ENCODE data around the gene CBLB. TPM values are rescaled to one million over a fixed set of nuclear protein-coding genes. Genes with fewer than 3 reads are reported as not detected.
A peak's percentile ranks its signal among the peaks of the same experiment; 100 is the strongest.

The CBLB gene
- total RNA-seq, 5 donors from 2014 or later (not counting 1 experiment from before 2014, with no cell fraction given), result 81.3 to 120 (median 99.6) TPM

- no peak for DNase-seq
- ATAC-seq (replicated peaks in 1 of 4), result no peak
- CTCF ChIA-PET, result interaction anchor here in 1 of 2 donors (0.9 kb wide), 1 partner anchor 13 kb away, joined by 3 read pairs; no protein-coding TSS in a partner anchor
- no peaks in the 10 kb centered on the region for H3K9me3 Mint-ChIP-seq
- WGBS (ENCODE audit: insufficient coverage), result 89% methylated on average over 1 of the region's 3 CpGs
- POLR2A ChIA-PET, result interaction anchor here in 1 of 2 donors (0.9 kb wide), 1 partner anchor 21 kb away, joined by 3 read pairs; no protein-coding TSS in a partner anchor
- peak overlapping the region; percentile 71 to 89 for H3K27ac Mint-ChIP-seq
- Histone ChIP-seq H3K4me3 (ENCODE audit: control insufficient read depth in 1 of 2, extremely low read depth in 1 of 2, low read length in 1 of 2) (no peak overlapping the region), H3K27me3 (replicated peaks in 1 of 2; ENCODE audit: control insufficient read depth in 2 of 2, extremely low read depth in 1 of 2, insufficient read depth in 2 of 2, low read length in 1 of 2) (no peaks in the 10 kb centered on the region), H3K36me3 (ENCODE audit: control insufficient read depth in 2 of 2, extremely low read depth in 1 of 2, insufficient read depth in 1 of 2, low read length in 1 of 2) (peaks cover 0 to 9% of the 10 kb centered on the region in 2 donors), H3K4me1 (ENCODE audit: control insufficient read depth in 1 of 2, extremely low read depth in 1 of 2, insufficient read depth in 2 of 2, low read length in 2 of 2) (peaks cover 12 to 28% of the 10 kb centered on the region in 2 experiments), H3K9me3 (no peaks in the 10 kb centered on the region), H3K27ac (ENCODE audit: low read length) (no peak overlapping the region)
- peaks cover 52% of the 10 kb centered on the region for H3K36me3 Mint-ChIP-seq
- peaks cover 82 to 87% (median 85%) of the 10 kb centered on the region in 3 donors for H3K4me1 Mint-ChIP-seq
- H3K27me3 Mint-ChIP-seq, result no peaks in the 10 kb centered on the region
- H3K4me3 Mint-ChIP-seq, result peak overlapping the region in 1 of 3 donors; percentile 16
Observed at GRCh38 chr3:105834768-105835167, 34.0 kb downstream of the CBLB start.

GRCh38 chr3:105832644-105833043 lies 36.2 kb downstream of the CBLB start:
- H3K27ac ChIP-seq (ENCODE audit: low read length), result peak overlapping the region; percentile 30
- Mint-ChIP-seq H3K4me1 (peaks cover 81 to 88% (median 83%) of the 10 kb centered on the region in 3 donors), H3K27ac (peak overlapping the region; percentile 63 to 76), H3K4me3 (peak overlapping the region; percentile 2 to 44 (median 7)), H3K9me3 (no peaks in the 10 kb centered on the region), H3K27me3 (no peaks in the 10 kb centered on the region), H3K36me3 (peaks cover 38% of the 10 kb centered on the region)
- CTCF ChIA-PET, result interaction anchor here (0.7 to 0.9 kb wide), 2 partner anchors 19 to 68 kb away, joined by 3 to 4 read pairs; no protein-coding TSS in a partner anchor
- H3K4me1 ChIP-seq (ENCODE audit: control insufficient read depth in 1 of 2, extremely low read depth in 1 of 2, insufficient read depth in 2 of 2, low read length in 2 of 2), result peaks cover 18 to 34% of the 10 kb centered on the region in 2 experiments
- ATAC-seq (replicated peaks in 1 of 4) (no peak), DNase-seq (no peak)
- no peaks in the 10 kb centered on the region for H3K36me3 ChIP-seq (ENCODE audit: control insufficient read depth in 2 of 2, extremely low read depth in 1 of 2, insufficient read depth in 1 of 2, low read length in 1 of 2)
- H3K4me3 ChIP-seq (ENCODE audit: control insufficient read depth in 1 of 2, extremely low read depth in 1 of 2, low read length in 1 of 2), result no peak overlapping the region
- WGBS (ENCODE audit: insufficient coverage), result 17% methylated on average over 3 of the region's 4 CpGs
- no peaks in the 10 kb centered on the region for H3K27me3 ChIP-seq (replicated peaks in 1 of 2; ENCODE audit: control insufficient read depth in 2 of 2, extremely low read depth in 1 of 2, insufficient read depth in 2 of 2, low read length in 1 of 2)
- POLR2A ChIA-PET, result no interaction called here
- no peaks in the 10 kb centered on the region for H3K9me3 ChIP-seq

- Histone ChIP-seq H3K27ac (ENCODE audit: low read length) (peak overlapping the region; percentile 65), H3K4me3 (ENCODE audit: control insufficient read depth in 1 of 2, extremely low read depth in 1 of 2, low read length in 1 of 2) (no peak overlapping the region), H3K36me3 (ENCODE audit: control insufficient read depth in 2 of 2, extremely low read depth in 1 of 2, insufficient read depth in 1 of 2, low read length in 1 of 2) (no peaks in the 10 kb centered on the region), H3K9me3 (no peaks in the 10 kb centered on the region), H3K27me3 (replicated peaks in 1 of 2; ENCODE audit: control insufficient read depth in 2 of 2, extremely low read depth in 1 of 2, insufficient read depth in 2 of 2, low read length in 1 of 2) (no peaks in the 10 kb centered on the region), H3K4me1 (ENCODE audit: control insufficient read depth in 1 of 2, extremely low read depth in 1 of 2, insufficient read depth in 2 of 2, low read length in 2 of 2) (peaks cover 21 to 34% of the 10 kb centered on the region in 2 experiments)
- Mint-ChIP-seq H3K27ac (peak overlapping the region; percentile 46 to 81), H3K9me3 (no peaks in the 10 kb centered on the region), H3K36me3 (peaks cover 45% of the 10 kb centered on the region), H3K4me1 (peaks cover 80 to 85% (median 81%) of the 10 kb centered on the region in 3 donors), H3K4me3 (peak overlapping the region; percentile 5 to 54 (median 53)), H3K27me3 (no peaks in the 10 kb centered on the region)
- ChIA-PET POLR2A (interaction anchor here in 1 of 2 donors (1.1 kb wide), 1 partner anchor 30 kb away, joined by 3 read pairs; no protein-coding TSS in a partner anchor), CTCF (interaction anchor here in 1 of 2 donors (0.6 kb wide), 1 partner anchor 27 kb away, joined by 3 read pairs; no protein-coding TSS in a partner anchor)
- no peak for ATAC-seq (replicated peaks in 1 of 4)
- no peak for DNase-seq
- WGBS (ENCODE audit: insufficient coverage), result no CpG with 5 or more reads among the region's 2 CpGs
Observed at GRCh38 chr3:105830836-105831235, 38.0 kb downstream of the CBLB start.

GRCh38 chr3:105829871-105830622 lies 38.8 kb downstream of the CBLB start:
- H3K4me1 ChIP-seq (ENCODE audit: control insufficient read depth in 1 of 2, extremely low read depth in 1 of 2, insufficient read depth in 2 of 2, low read length in 2 of 2), result peaks cover 21 to 34% of the 10 kb centered on the region in 2 experiments
- H3K9me3 ChIP-seq, result no peaks in the 10 kb centered on the region
- H3K27me3 Mint-ChIP-seq, result no peaks in the 10 kb centered on the region
- H3K4me3 ChIP-seq (ENCODE audit: control insufficient read depth in 1 of 2, extremely low read depth in 1 of 2, low read length in 1 of 2), result no peak overlapping the region
- no peaks in the 10 kb centered on the region for H3K27me3 ChIP-seq (replicated peaks in 1 of 2; ENCODE audit: control insufficient read depth in 2 of 2, extremely low read depth in 1 of 2, insufficient read depth in 2 of 2, low read length in 1 of 2)
- DNase-seq (peak in 2 of 35 experiments; percentile 13 to 60), ATAC-seq (replicated peaks in 1 of 4) (peak; percentile 60 to 88 (median 74))
- peaks cover 79 to 83% (median 80%) of the 10 kb centered on the region in 3 donors for H3K4me1 Mint-ChIP-seq
- no peaks in the 10 kb centered on the region for H3K9me3 Mint-ChIP-seq
- CTCF ChIA-PET, result interaction anchor here (0.6 to 1.2 kb wide), 3 partner anchors 14 to 533 kb away, joined by 3 to 5 read pairs (median 4); no protein-coding TSS in a partner anchor
- H3K27ac ChIP-seq (ENCODE audit: low read length), result peak overlapping the region; percentile 65
- peak overlapping the region; percentile 44 to 64 for H3K27ac Mint-ChIP-seq
- WGBS (ENCODE audit: insufficient coverage), result no CpG with 5 or more reads among the region's 4 CpGs
- peak overlapping the region in 1 of 3 donors; percentile 54 for H3K4me3 Mint-ChIP-seq
- peaks cover 44% of the 10 kb centered on the region for H3K36me3 Mint-ChIP-seq
- POLR2A ChIA-PET, result interaction anchor here in 1 of 2 donors (1.1 to 1.7 kb wide), 2 partner anchors 31 to 37 kb away, joined by 3 to 5 read pairs; no protein-coding TSS in a partner anchor
- H3K36me3 ChIP-seq (ENCODE audit: control insufficient read depth in 2 of 2, extremely low read depth in 1 of 2, insufficient read depth in 1 of 2, low read length in 1 of 2), result peaks cover 0 to 1% of the 10 kb centered on the region in 2 donors

- ChIA-PET POLR2A (interaction anchor here in 1 of 2 donors (0.6 to 1.7 kb wide), 7 partner anchors 15 to 48 kb away, joined by 3 to 5 read pairs (median 3); no protein-coding TSS in a partner anchor), CTCF (interaction anchor here in 1 of 2 donors (0.6 to 1.7 kb wide), 4 partner anchors 13 to 534 kb away, joined by 4 to 5 read pairs (median 4); no protein-coding TSS in a partner anchor)
- Histone ChIP-seq H3K4me3 (ENCODE audit: control insufficient read depth in 1 of 2, extremely low read depth in 1 of 2, low read length in 1 of 2) (no peak overlapping the region), H3K36me3 (ENCODE audit: control insufficient read depth in 2 of 2, extremely low read depth in 1 of 2, insufficient read depth in 1 of 2, low read length in 1 of 2) (peaks cover 0 to 10% of the 10 kb centered on the region in 2 donors), H3K9me3 (no peaks in the 10 kb centered on the region), H3K27me3 (replicated peaks in 1 of 2; ENCODE audit: control insufficient read depth in 2 of 2, extremely low read depth in 1 of 2, insufficient read depth in 2 of 2, low read length in 1 of 2) (no peaks in the 10 kb centered on the region), H3K4me1 (ENCODE audit: control insufficient read depth in 1 of 2, extremely low read depth in 1 of 2, insufficient read depth in 2 of 2, low read length in 2 of 2) (peaks cover 21 to 34% of the 10 kb centered on the region in 2 experiments), H3K27ac (ENCODE audit: low read length) (peak overlapping the region; percentile 65)
- H3K4me1 Mint-ChIP-seq, result peaks cover 79 to 83% (median 81%) of the 10 kb centered on the region in 3 donors
- peaks cover 46% of the 10 kb centered on the region for H3K36me3 Mint-ChIP-seq
- 100% methylated on average over 1 of the region's 4 CpGs for WGBS (ENCODE audit: insufficient coverage)
- ATAC-seq (replicated peaks in 1 of 4) (no peak), DNase-seq (peak in 3 of 35 experiments; percentile 16 to 39 (median 24))
- no peaks in the 10 kb centered on the region for H3K9me3 Mint-ChIP-seq
- peak overlapping the region in 2 of 3 donors; percentile 24 to 32 for H3K4me3 Mint-ChIP-seq
- H3K27ac Mint-ChIP-seq, result peak overlapping the region; percentile 53 to 83
- no peaks in the 10 kb centered on the region for H3K27me3 Mint-ChIP-seq
Observed at GRCh38 chr3:105829229-105829628, 39.6 kb downstream of the CBLB start.

GRCh38 chr3:105828703-105829102 lies 40.1 kb downstream of the CBLB start:
- DNase-seq (peak in 1 of 35 experiments; percentile 62), ATAC-seq (replicated peaks in 1 of 4) (peak in 2 of 4 experiments; percentile 27 to 28)
- peaks cover 51% of the 10 kb centered on the region for H3K36me3 Mint-ChIP-seq
- ChIA-PET POLR2A (interaction anchor here in 1 of 2 donors (0.6 to 1.7 kb wide), 7 partner anchors 15 to 48 kb away, joined by 3 to 5 read pairs (median 3); no protein-coding TSS in a partner anchor), CTCF (interaction anchor here in 1 of 2 donors (0.6 to 1.7 kb wide), 4 partner anchors 13 to 226 kb away, joined by 4 to 5 read pairs (median 4); no protein-coding TSS in a partner anchor)
- Histone ChIP-seq H3K9me3 (no peaks in the 10 kb centered on the region), H3K4me1 (ENCODE audit: control insufficient read depth in 1 of 2, extremely low read depth in 1 of 2, insufficient read depth in 2 of 2, low read length in 2 of 2) (peaks cover 22 to 32% of the 10 kb centered on the region in 2 experiments), H3K27me3 (replicated peaks in 1 of 2; ENCODE audit: control insufficient read depth in 2 of 2, extremely low read depth in 1 of 2, insufficient read depth in 2 of 2, low read length in 1 of 2) (no peaks in the 10 kb centered on the region), H3K27ac (ENCODE audit: low read length) (peak overlapping the region; percentile 65), H3K4me3 (ENCODE audit: control insufficient read depth in 1 of 2, extremely low read depth in 1 of 2, low read length in 1 of 2) (no peak overlapping the region), H3K36me3 (ENCODE audit: control insufficient read depth in 2 of 2, extremely low read depth in 1 of 2, insufficient read depth in 1 of 2, low read length in 1 of 2) (peaks cover 0 to 13% of the 10 kb centered on the region in 2 donors)
- H3K27ac Mint-ChIP-seq, result peak overlapping the region; percentile 53 to 83
- no CpG with 5 or more reads among the region's 2 CpGs for WGBS (ENCODE audit: insufficient coverage)
- H3K4me1 Mint-ChIP-seq, result peaks cover 80 to 85% (median 84%) of the 10 kb centered on the region in 3 donors
- no peaks in the 10 kb centered on the region for H3K27me3 Mint-ChIP-seq
- H3K9me3 Mint-ChIP-seq, result no peaks in the 10 kb centered on the region
- peak overlapping the region in 2 of 3 donors; percentile 24 to 32 for H3K4me3 Mint-ChIP-seq
